K562 treated with DMSO at 1 percent for 12 hours (cell line): ENCODE results near the gene TAF9B. TPM values are rescaled to one million over a fixed set of nuclear protein-coding genes. Genes with fewer than 3 reads are reported as not detected.

Experiments used
- total RNA-seq: library from RNA; unstranded; fragments of 300-600 nt; gene quantifications from 2 replicates; pipeline ENCODE4 v1.2.3, GENCODE V29; 2022; ENCODE audit not compliant: insufficient read depth

Gene TAF9B, protein sequence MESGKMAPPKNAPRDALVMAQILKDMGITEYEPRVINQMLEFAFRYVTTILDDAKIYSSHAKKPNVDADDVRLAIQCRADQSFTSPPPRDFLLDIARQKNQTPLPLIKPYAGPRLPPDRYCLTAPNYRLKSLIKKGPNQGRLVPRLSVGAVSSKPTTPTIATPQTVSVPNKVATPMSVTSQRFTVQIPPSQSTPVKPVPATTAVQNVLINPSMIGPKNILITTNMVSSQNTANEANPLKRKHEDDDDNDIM
- total RNA-seq: 4.5 and 15.1 TPM in 2 replicates

DNA sequence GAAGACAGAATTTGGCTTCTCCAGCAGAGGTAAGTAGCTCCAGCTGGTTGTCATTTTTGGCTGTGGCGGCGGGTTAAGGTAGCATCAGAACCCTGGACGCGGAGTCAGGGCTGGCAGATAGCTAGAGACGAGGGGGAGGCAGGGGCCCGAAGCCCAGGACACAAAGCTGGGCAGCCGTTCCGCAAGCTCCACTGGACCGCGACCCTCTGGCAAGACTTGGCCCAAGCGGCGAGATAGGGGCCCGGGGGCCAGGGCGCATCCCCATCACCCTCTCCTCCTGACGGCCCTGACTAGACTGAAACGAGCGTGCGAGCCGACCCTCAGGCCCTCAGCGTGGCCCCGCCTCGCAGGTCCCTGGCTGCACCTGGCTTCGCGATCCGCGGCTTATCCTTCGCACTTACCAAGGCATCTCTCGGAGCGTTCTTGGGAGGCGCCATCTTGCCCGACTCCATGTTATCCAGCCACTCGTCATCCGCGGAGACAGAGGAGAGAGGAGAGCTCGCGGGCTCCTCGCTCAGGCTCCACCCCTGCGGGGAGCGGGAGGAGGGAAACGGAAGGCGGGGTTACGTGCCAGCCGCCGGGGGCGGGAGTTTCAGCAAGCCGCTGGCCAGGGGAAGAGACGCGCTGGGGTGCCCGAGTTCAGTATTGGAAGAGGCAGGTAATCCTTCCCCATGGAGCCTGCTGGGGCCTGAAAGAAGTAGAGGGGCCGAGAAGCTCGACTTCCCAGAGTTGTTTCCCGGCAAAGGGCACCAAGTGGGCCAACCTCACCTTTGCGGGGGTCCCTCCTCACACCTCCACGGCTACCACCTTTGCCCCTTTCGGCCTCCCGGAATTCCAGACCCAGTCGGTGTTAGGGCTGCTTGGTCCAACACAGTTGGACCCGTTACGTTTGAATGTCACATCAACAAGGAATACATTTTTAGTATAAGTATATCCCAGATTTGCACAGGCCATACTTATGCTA, at the start of gene TAF9B:
TSS of gene TAF9B (minus strand) at position 491 of the 964 bp plus-strand sequence. CDS start at position 452, 39 bp downstream.

DNA sequence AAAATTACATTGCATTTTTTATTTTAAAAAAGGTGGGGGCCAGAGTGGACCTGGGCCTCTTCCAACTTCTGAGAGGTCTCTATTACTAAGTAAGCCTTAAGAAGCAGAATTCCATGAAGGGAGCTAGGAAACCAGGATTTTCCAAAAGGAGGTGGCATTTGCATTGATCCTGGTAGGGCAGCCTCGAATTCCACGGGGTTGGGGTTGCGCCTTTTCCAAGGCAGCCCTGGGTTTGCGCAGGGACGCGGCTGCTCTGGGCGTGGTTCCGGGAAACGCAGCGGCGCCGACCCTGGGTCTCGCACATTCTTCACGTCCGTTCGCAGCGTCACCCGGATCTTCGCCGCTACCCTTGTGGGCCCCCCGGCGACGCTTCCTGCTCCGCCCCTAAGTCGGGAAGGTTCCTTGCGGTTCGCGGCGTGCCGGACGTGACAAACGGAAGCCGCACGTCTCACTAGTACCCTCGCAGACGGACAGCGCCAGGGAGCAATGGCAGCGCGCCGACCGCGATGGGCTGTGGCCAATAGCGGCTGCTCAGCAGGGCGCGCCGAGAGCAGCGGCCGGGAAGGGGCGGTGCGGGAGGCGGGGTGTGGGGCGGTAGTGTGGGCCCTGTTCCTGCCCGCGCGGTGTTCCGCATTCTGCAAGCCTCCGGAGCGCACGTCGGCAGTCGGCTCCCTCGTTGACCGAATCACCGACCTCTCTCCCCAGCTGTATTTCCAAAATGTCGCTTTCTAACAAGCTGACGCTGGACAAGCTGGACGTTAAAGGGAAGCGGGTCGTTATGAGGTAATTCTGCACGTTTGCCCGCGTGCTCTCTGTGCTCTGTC, 35.6 kb downstream of the TAF9B start, which contains the start of gene PGK1:
TSS of gene PGK1 (plus strand) at position 626 of the 824 bp plus-strand sequence. CDS start at position 719, 93 bp downstream.

Other genes with a start within 250 kb of the TAF9B start
- gene MAGT1, start 244.2 kb downstream of the TAF9B start, total RNA-seq: 11.7 and 27.6 TPM in 2 replicates
- gene COX7B, start 240.2 kb downstream of the TAF9B start, total RNA-seq: 461 and 627 TPM in 2 replicates
- 0.99 and 6.2 TPM in 2 replicates for gene ATP7A, start 229.0 kb downstream of the TAF9B start, total RNA-seq
- not detected in 2 replicates for gene PGAM4, start 170.0 kb downstream of the TAF9B start, total RNA-seq
- gene PGK1, start 35.4 kb downstream of the TAF9B start, total RNA-seq: 128 and 136 TPM in 2 replicates
- not detected in 2 replicates for gene CYSLTR1, start 188.0 kb upstream of the TAF9B start, total RNA-seq